ENCODE results near the gene LLGL1. TPM values are rescaled to one million over a fixed set of nuclear protein-coding genes. Genes with fewer than 3 reads are reported as not detected.
A peak's percentile ranks its signal among the peaks of the same experiment; 100 is the strongest.

Gene LLGL1
- total and polyA plus RNA-seq, 10 of the 15 experiments (the other 5 are each of a cell fraction or from before 2014, with no cell fraction given), result 0.02 to 9.2 (median 2.5) TPM

- TF ChIP-seq ATF2 (IDR thresholded peaks at IDR 0.05; ENCODE audit: low read length) (no peak), SMAD5 (IDR thresholded peaks at IDR 0.05; ENCODE audit: low read depth) (no peak), NFXL1 (IDR thresholded peaks at IDR 0.05; ENCODE audit: borderline replicate concordance) (no peak), NKRF (conservative IDR thresholded peaks at IDR 0.05) (no peak)
- H4K20me1 ChIP-seq (ENCODE audit: control insufficient read depth, insufficient read depth), result no peaks in the 10 kb centered on the region
- SMC1A ChIA-PET (ENCODE audit: uncharacterized antibody, unreplicated experiment), result no interaction called here
- peak overlapping the region; percentile 95; the same call in 1 of the 2 replicates for H3K4me2 ChIP-seq (ENCODE audit: control insufficient read depth, insufficient read depth)
- ATAC-seq (no peak), FAIRE-seq (no peak), DNase-seq (ENCODE audit: low read depth, low spot score) (no peak)
- RAD21 ChIA-PET (ENCODE audit: unreplicated experiment), result no interaction called here
- POLR2A ChIA-PET, result no interaction called here
- H2AFZ ChIP-seq (ENCODE audit: control insufficient read depth, low read depth, low read length), result no peak overlapping the region
- intact Hi-C loops (cut with micrococcal nuclease; ENCODE audit: unreplicated experiment), result no loop called here
- no peak overlapping the region for H3K27ac ChIP-seq (ENCODE audit: control insufficient read depth, insufficient read depth)
- H3K9ac ChIP-seq (ENCODE audit: control insufficient read depth, insufficient read depth, low read length), result no peak overlapping the region
- no peak overlapping the region for H3K4me3 ChIP-seq
- CTCF ChIA-PET, result no interaction called here
- H3K36me3 ChIP-seq (ENCODE audit: control insufficient read depth in 2 of 2, insufficient read depth in 2 of 2, low read length in 1 of 2), result peaks cover 0 to 5% of the 10 kb centered on the region in 2 experiments; a peak in 3 of 4 replicates
- peaks cover 13% of the 10 kb centered on the region for H3K79me2 ChIP-seq (ENCODE audit: control insufficient read depth, insufficient read depth, low read length)
- BruUV-seq (replicated peaks), result no TSS peak
- in situ Hi-C loops (cut with MboI), result no loop called here
- peaks cover 21% of the 10 kb centered on the region for H3K4me1 ChIP-seq (ENCODE audit: control insufficient read depth, insufficient read depth, low read length)
- H3K9me3 ChIP-seq (replicated peaks; ENCODE audit: control insufficient read depth, insufficient read depth, low read length), result no peaks in the 10 kb centered on the region
- no peaks in the 10 kb centered on the region for H3K27me3 ChIP-seq (replicated peaks in 1 of 2; ENCODE audit: control insufficient read depth in 2 of 2, insufficient read depth in 2 of 2, low read length in 1 of 2)
- WGBS (ENCODE audit: insufficient coverage, insufficient replicate concordance, low lambda C conversion rate, missing lambda C conversion rate), result 67% methylated on average over 2 of the region's 2 CpGs
These were observed 36.7 kb downstream of the LLGL1 start for GRCh38 chr17:18262111-18262510.

GRCh38 chr17:18262641-18263040, 37.2 kb downstream of the LLGL1 start:
- Histone ChIP-seq H3K4me3 (no peak overlapping the region), H4K20me1 (ENCODE audit: control insufficient read depth, insufficient read depth) (no peaks in the 10 kb centered on the region), H3K4me2 (ENCODE audit: control insufficient read depth, insufficient read depth) (no peak overlapping the region), H3K27me3 (replicated peaks in 1 of 2; ENCODE audit: control insufficient read depth in 2 of 2, insufficient read depth in 2 of 2, low read length in 1 of 2) (no peaks in the 10 kb centered on the region), H2AFZ (ENCODE audit: control insufficient read depth, low read depth, low read length) (no peak overlapping the region), H3K36me3 (ENCODE audit: control insufficient read depth in 2 of 2, insufficient read depth in 2 of 2, low read length in 1 of 2) (peaks cover 0 to 5% of the 10 kb centered on the region in 2 experiments; a peak in 3 of 4 replicates), H3K9ac (ENCODE audit: control insufficient read depth, insufficient read depth, low read length) (no peak overlapping the region), H3K79me2 (ENCODE audit: control insufficient read depth, insufficient read depth, low read length) (peaks cover 8% of the 10 kb centered on the region), H3K9me3 (replicated peaks; ENCODE audit: control insufficient read depth, insufficient read depth, low read length) (no peaks in the 10 kb centered on the region), H3K4me1 (ENCODE audit: control insufficient read depth, insufficient read depth, low read length) (peaks cover 18% of the 10 kb centered on the region), H3K27ac (ENCODE audit: control insufficient read depth, insufficient read depth) (no peak overlapping the region)
- intact Hi-C loops (cut with micrococcal nuclease; ENCODE audit: unreplicated experiment), result no loop called here
- in situ Hi-C loops (cut with MboI), result no loop called here
- no TSS peak for BruUV-seq (replicated peaks)
- ATAC-seq (no peak), FAIRE-seq (no peak), DNase-seq (ENCODE audit: low read depth, low spot score) (no peak)
- ChIA-PET CTCF (no interaction called here), POLR2A (no interaction called here), RAD21 (ENCODE audit: unreplicated experiment) (no interaction called here), SMC1A (ENCODE audit: uncharacterized antibody, unreplicated experiment) (no interaction called here)
- 80% methylated on average over 12 of the region's 12 CpGs for whole genome bisulfite sequencing (ENCODE audit: insufficient coverage, insufficient replicate concordance, low lambda C conversion rate, missing lambda C conversion rate)
- TF ChIP-seq CBX3 (IDR thresholded peaks at IDR 0.05; ENCODE audit: borderline replicate concordance, low read depth) (no peak), NRF1 (conservative IDR thresholded peaks at IDR 0.05; ENCODE audit: low read depth, low read length) (no peak), ZBTB40 (IDR thresholded peaks at IDR 0.05; ENCODE audit: borderline replicate concordance) (no peak), DPF2 (IDR thresholded peaks at IDR 0.05) (no peak), YY1 (IDR thresholded peaks at IDR 0.05; ENCODE audit: low read depth, low read length) (no peak), RELA (IDR thresholded peaks at IDR 0.05; ENCODE audit: borderline replicate concordance, partially characterized antibody) (no peak), IRF4 (IDR thresholded peaks at IDR 0.05; ENCODE audit: low read depth, low read length) (no peak)

Measured in GM12878 (cell line).